ENCODE measurements around the gene KIF13A.

KIF13A gene

DNA sequence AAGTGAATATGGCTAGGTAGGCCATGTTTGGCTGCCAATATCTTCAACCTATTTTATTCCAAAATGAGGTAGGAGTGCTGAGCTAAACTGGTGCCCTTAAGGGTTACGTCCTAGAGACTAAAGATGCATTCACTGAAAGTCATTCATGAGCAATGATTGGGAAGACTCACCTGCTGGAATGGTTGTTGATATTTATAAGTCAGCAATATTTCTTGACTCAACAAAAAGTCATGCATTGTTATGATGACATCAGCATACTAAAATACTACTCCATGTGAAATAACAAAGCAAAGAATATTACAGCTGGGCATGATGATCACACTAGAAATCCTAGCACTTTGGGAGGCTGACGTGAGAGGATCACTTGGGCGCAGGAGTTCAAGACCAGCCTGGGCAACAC lies 263.1 kb downstream of the KIF13A start:
- Histone ChIP-seq H3K4me3 (no peak overlapping the region), H3K27ac (no peak overlapping the region)
- DNase-seq (ENCODE audit: low spot score): no peak
- TF ChIP-seq, protein P1, sequence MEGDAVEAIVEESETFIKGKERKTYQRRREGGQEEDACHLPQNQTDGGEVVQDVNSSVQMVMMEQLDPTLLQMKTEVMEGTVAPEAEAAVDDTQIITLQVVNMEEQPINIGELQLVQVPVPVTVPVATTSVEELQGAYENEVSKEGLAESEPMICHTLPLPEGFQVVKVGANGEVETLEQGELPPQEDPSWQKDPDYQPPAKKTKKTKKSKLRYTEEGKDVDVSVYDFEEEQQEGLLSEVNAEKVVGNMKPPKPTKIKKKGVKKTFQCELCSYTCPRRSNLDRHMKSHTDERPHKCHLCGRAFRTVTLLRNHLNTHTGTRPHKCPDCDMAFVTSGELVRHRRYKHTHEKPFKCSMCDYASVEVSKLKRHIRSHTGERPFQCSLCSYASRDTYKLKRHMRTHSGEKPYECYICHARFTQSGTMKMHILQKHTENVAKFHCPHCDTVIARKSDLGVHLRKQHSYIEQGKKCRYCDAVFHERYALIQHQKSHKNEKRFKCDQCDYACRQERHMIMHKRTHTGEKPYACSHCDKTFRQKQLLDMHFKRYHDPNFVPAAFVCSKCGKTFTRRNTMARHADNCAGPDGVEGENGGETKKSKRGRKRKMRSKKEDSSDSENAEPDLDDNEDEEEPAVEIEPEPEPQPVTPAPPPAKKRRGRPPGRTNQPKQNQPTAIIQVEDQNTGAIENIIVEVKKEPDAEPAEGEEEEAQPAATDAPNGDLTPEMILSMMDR (IDR thresholded peaks at IDR 0.05): no peak

DNA sequence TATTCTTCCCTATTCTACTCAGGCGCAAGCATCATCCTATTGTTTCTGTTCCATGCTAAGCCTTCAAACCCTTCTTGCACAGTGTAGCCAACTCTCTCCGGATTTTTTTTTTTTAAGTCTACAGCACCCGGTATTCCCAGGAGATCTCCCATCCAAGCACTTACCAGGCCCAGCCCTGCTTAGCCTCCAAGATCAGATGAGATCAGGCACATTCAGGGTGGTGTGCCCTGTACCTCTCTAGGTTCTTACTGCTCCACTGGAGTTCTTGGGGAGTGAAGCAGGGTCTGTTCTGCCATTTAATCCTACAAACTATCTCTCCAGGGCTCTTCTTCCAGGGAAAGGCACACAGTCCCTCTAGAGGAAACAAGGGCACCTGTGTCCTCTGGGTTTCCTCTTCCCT lies 265.8 kb downstream of the KIF13A start:
- TF ChIP-seq, protein P1 (IDR thresholded peaks at IDR 0.05): no peak
- Histone ChIP-seq H3K4me3 (no peak overlapping the region), H3K27ac (no peak overlapping the region)
- no peak for DNase-seq (ENCODE audit: low spot score)

DNA sequence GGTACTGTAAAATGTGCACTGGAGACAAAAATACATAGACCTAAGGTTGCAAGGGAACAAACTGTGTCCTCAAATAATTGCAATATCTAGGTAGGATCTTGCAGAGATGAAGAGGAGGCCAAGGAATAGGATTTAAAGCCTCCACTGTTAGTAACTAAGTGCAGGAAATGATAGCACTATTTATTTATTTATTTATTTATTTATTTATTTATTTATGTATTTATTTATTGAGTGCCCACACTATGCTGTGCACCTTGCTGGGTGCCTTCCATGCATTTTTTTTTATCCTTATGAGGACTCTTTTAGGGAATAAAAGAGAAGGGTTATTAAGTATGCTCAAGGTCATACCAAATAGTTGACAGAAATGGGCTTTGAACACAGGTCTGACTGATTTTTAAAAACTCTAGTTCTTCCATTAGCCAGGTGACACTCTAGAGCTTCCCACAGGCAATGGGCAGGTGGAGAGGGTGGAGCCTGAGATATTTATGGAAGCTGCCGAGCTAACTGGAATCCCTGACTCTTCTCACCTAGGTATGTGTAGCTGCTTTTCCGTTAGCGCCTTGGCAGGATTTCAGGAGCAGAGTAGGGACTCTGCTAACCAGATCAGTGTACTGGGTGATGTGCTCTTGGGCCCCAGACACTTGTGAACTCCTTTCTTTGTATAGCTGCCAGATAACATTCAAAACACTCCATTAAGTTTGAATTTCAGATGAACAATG lies 268.0 kb downstream of the KIF13A start:
- Histone ChIP-seq H3K4me3 (no peak overlapping the region), H3K27ac (no peak overlapping the region)
- TF ChIP-seq, protein P1 (IDR thresholded peaks at IDR 0.05): no peak
- no peak for DNase-seq (ENCODE audit: low spot score)

GRCh38 chr6:17716221-17716620 lies 271.2 kb downstream of the KIF13A start:
- TF ChIP-seq, protein P1 (IDR thresholded peaks at IDR 0.05): no peak
- Histone ChIP-seq H3K4me3 (no peak overlapping the region), H3K27ac (no peak overlapping the region)
- no peak for DNase-seq (ENCODE audit: low spot score)

- DNase-seq (ENCODE audit: low spot score): no peak
- TF ChIP-seq, protein P1 (IDR thresholded peaks at IDR 0.05): no peak
- peak overlapping the region in 1 of 2 donors; percentile 50 for H3K27ac ChIP-seq
- H3K4me3 ChIP-seq: no peak overlapping the region
These were observed 272.3 kb downstream of the KIF13A start for GRCh38 chr6:17714879-17715851.

DNA sequence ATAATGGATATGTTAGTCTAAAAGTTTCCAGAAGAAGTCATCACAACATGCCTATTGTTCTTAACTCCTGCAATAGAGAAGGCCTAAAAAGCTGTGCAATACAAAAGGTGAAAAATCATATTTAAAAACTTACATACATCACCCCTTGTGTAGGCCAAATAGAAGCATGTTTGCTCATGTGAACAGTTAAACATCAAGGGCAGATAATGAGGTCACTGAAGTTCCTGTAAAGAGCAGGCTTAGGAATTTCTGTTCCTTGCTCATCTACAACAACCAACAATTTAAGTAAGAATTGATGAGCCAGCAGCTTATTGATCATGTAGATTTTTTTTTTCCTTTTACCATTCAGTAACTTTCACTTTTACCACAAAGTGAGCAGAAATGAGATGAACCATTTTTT lies 273.3 kb downstream of the KIF13A start:
- TF ChIP-seq, protein P1 (IDR thresholded peaks at IDR 0.05): no peak
- no peak for DNase-seq (ENCODE audit: low spot score)
- H3K27ac ChIP-seq: no peak overlapping the region
- no peak overlapping the region for H3K4me3 ChIP-seq
